OCI-LY3 (cell line): ENCODE measurements around the gene RTN4IP1.

ENCODE experiments used
- CTCF ChIP-seq: fragments of 200-600, 300-600 bp; sonication (generic); IDR thresholded peaks from 2 replicates; pipeline ENCODE4 v1.5.1; 2014; ENCODE audit warnings: antibody characterized with exemption, low read length, low read depth
- EZH2phosphoT487 ChIP-seq: fragments of 200-600 bp; shearing (Covaris generic); IDR thresholded peaks from 2 replicates; pipeline ENCODE4 v1.6.1; 2018; ENCODE audit warnings: antibody characterized with exemption, mixed run types, low read depth

DNA sequence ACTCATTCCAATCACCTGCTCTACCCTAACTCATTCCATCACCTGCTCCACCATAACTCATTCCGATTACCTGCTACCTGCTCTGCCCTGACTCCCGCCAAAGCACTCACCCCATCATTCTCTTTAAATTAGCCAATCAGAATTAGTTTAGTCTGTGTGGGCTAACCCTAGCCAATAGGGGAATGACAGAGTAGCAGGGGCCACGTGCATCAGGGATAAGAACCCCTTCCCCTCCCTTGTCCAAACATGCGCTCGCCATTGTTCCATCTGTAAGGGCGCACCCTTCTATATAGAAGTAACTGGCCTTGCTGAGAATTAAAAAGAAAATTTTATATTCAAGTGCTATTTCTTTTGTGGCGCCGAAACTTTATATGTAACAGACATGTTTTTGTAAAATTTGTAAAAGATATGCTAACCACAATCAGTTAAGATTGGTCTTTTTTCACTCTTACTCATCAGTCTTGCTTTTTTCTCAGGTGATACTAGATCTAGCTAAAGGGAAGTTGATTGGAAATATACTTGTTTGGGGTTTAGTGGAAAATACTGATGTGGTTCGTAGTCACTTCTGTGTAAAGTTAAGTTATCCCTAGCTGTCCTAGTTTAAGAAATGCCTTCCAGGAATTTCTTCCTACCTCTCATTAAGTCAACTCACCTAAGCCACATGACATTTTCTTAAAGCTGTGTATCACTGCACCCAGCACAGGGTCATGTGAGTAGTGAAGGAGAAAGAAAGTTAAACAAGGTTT lies 16.5 kb downstream of the RTN4IP1 start:
- TF ChIP-seq CTCF (no peak), EZH2phosphoT487 (no peak)
